Psoas muscle (tissue), 8 donors: ENCODE measurements around the gene PPAT. TPM values are rescaled to one million over a fixed set of nuclear protein-coding genes. Genes with fewer than 3 reads are reported as not detected.

Experiments used
- ATAC-seq, 4 donors: fragments of 200-7000 bp; cut with Tn5 transposase; one replicate each; pipeline ENCODE4 v1.9.1; 2020; ENCODE audit warnings: moderate library complexity in 3 of 4, mild to moderate bottlenecking in 2 of 4
- DNase-seq, 2 donors: peaks; one replicate each; pipeline ENCODE4 v3.0.0-alpha.2; 2020
- H3K27ac ChIP-seq: fragments of 200-600 bp; one replicate; pipeline ENCODE4 v1.8.0; 2022
- H3K27me3 ChIP-seq, 3 donors: fragments of 200-600 bp in 1 of 3; one replicate each; pipeline versions ENCODE4 v1.6.1 to v1.8.0; 2013 to 2022; ENCODE audit warnings: low read length in 2 of 3, mild to moderate bottlenecking in 2 of 3, moderate library complexity in 1 of 3; ENCODE audit not compliant: insufficient read depth in 3 of 3
- H3K36me3 ChIP-seq, 2 donors: fragments of 200-600 bp in 1 of 2; one replicate each; pipeline versions ENCODE4 v1.6.1 to v1.8.0; 2013 to 2022; ENCODE audit warnings: low read depth in 1 of 2, mild to moderate bottlenecking in 1 of 2, moderate library complexity in 1 of 2; ENCODE audit not compliant: insufficient read depth in 1 of 2
- H3K4me1 ChIP-seq: fragments of 200-600 bp; one replicate; pipeline ENCODE4 v1.8.0; 2022
- H3K4me3 ChIP-seq: fragments of 200-600 bp; one replicate; pipeline ENCODE4 v1.8.0; 2022; ENCODE audit warnings: mild to moderate bottlenecking
- H3K9me3 ChIP-seq: fragments of 200-600 bp; one replicate; pipeline ENCODE4 v1.8.0; 2022
- WGBS, 3 donors: extraction: QIAGEN DNeasy Blood & Tissue Kit; methylation state at CpG; one replicate each; pipeline versions ENCODE4 v1.1.6 to v1.1.7; 2013; 5-methylcytosine and 5-hydroxymethylcytosine counted together
- intact Hi-C, 2 donors: fragments of 100-400 bp; cut with DNase I; formaldehyde crosslinking; loops; one replicate each; pipeline versions ENCODE4 v1.11.0 to v1.14.2; 2022
- polyA plus RNA-seq, 3 donors: library from polyadenylated mRNA; stranded (reverse); fragments of 200-250 nt; gene quantifications; one replicate each; pipeline ENCODE4 v1.2.3, GENCODE V29; 2013
- total RNA-seq, 4 donors: library from RNA; stranded (reverse); fragmentation: NEBNext Ultra II Directional in 2 of 4; extraction: Animal tissue kit (Norgen Biotek cat#: 25700) in 2 of 4; gene quantifications; one replicate each; pipeline versions ENCODE4 v1.2.1 to v1.2.4, GENCODE V29; 2021 to 2023
- TF ChIP-seq, protein P1 (sequence below): fragments of 200-600 bp; IDR thresholded peaks from one replicate; pipeline ENCODE4 v1.8.0; 2022; ENCODE audit warnings: antibody characterized with exemption
- donor health status: healthy with polysubstance abuse.
- donor health status: DM: no; HTN: no; CAD: no; lungs with moderate emphysema.
- donor health status: Bipolar disorder and iron deficiency.
- donor health status: healthy.
- donor health status: DM: yes; HTN: yes; CAD: no.
- donor health status: DM: no; HTN: no; CAD: no.
- donor health status: DM: no; HTN: no; CAD: no.
- donor health status: DM: yes; HTN: yes; CAD: no.

Gene PPAT
- total and polyA plus RNA-seq, 7 donors, result 1.8 to 8.1 (median 5.8) TPM

- no peak overlapping the region for H3K4me3 ChIP-seq
- no peak for ATAC-seq
- H3K27me3 ChIP-seq, result no peaks in the 10 kb centered on the region
- no peaks in the 10 kb centered on the region for H3K4me1 ChIP-seq
- H3K36me3 ChIP-seq, result peaks cover 0 to 11% of the 10 kb centered on the region in 2 donors
- no peak for DNase-seq
- intact Hi-C loops, result no loop called here
- no peaks in the 10 kb centered on the region for H3K9me3 ChIP-seq
- H3K27ac ChIP-seq, result no peak overlapping the region
- TF ChIP-seq, protein P1, sequence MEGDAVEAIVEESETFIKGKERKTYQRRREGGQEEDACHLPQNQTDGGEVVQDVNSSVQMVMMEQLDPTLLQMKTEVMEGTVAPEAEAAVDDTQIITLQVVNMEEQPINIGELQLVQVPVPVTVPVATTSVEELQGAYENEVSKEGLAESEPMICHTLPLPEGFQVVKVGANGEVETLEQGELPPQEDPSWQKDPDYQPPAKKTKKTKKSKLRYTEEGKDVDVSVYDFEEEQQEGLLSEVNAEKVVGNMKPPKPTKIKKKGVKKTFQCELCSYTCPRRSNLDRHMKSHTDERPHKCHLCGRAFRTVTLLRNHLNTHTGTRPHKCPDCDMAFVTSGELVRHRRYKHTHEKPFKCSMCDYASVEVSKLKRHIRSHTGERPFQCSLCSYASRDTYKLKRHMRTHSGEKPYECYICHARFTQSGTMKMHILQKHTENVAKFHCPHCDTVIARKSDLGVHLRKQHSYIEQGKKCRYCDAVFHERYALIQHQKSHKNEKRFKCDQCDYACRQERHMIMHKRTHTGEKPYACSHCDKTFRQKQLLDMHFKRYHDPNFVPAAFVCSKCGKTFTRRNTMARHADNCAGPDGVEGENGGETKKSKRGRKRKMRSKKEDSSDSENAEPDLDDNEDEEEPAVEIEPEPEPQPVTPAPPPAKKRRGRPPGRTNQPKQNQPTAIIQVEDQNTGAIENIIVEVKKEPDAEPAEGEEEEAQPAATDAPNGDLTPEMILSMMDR, result no peak
Measured at GRCh38 chr4:56360071-56360470, 75.3 kb downstream of the PPAT start.

DNA sequence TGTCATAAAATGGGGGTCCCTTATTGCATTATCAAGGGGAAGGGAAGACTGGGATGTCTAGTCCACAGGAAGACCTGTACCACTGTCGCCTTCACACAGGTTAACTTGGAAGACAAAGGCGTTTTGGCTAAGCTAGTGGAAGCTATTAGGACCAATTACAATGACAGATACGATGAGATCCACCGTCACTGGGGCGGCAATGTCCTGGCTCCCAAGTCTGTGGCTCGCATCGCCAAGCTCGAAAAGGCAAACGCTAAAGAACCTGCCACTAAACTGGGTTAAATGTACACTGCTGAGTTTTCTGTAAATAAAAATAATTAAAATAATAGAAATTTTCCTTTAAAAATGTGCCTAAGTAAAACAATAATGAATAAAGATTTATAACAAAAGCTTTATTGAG, 78.8 kb downstream of the PPAT start:
- Histone ChIP-seq H3K36me3 (peaks cover 0 to 42% of the 10 kb centered on the region in 2 donors), H3K4me1 (no peaks in the 10 kb centered on the region), H3K4me3 (no peak overlapping the region), H3K27me3 (no peaks in the 10 kb centered on the region), H3K27ac (no peak overlapping the region), H3K9me3 (no peaks in the 10 kb centered on the region)
- intact Hi-C loops, result no loop called here
- WGBS, 3 donors, result 98 to 99% (median 99%) methylated on average over 9 of the region's 9 CpGs
- TF ChIP-seq, protein P1, result no peak
- no peak for DNase-seq
- no peak for ATAC-seq

GRCh38 chr4:56348576-56348975, 86.8 kb downstream of the PPAT start:
- no peak for DNase-seq
- H3K4me1 ChIP-seq, result no peaks in the 10 kb centered on the region
- 91 to 93% (median 93%) methylated on average over 3 of the region's 3 CpGs for WGBS, 3 donors
- no peaks in the 10 kb centered on the region for H3K27me3 ChIP-seq
- ATAC-seq, result no peak
- peaks cover 4 to 63% of the 10 kb centered on the region in 2 donors for H3K36me3 ChIP-seq
- H3K4me3 ChIP-seq, result no peak overlapping the region
- intact Hi-C loops, result no loop called here
- no peaks in the 10 kb centered on the region for H3K9me3 ChIP-seq
- no peak overlapping the region for H3K27ac ChIP-seq
- TF ChIP-seq, protein P1, result no peak

DNA sequence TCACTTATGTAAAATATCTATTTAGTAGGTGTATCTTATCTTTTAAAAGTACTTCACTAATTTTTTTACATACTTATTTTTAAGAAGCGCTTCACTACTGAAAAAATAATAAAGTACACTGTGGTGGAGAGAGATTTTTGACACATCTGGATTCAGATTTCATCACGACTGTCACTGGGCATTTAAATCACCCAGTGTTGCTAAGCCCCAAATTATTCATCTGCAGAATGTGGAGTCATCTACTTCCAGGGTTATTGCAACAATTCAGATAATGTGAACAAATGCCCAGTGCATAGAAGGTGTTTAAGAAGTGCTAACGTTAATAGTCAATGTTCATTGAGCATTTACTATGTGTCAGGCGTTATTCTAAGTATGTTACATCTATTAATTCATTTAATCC, 90.0 kb downstream of the PPAT start:
- Histone ChIP-seq H3K4me1 (no peaks in the 10 kb centered on the region), H3K9me3 (no peaks in the 10 kb centered on the region), H3K36me3 (peaks cover 4 to 47% of the 10 kb centered on the region in 2 donors), H3K27me3 (no peaks in the 10 kb centered on the region), H3K27ac (no peak overlapping the region), H3K4me3 (no peak overlapping the region)
- DNase-seq, result no peak
- no peak for ATAC-seq
- intact Hi-C loops, result no loop called here
- TF ChIP-seq, protein P1, result no peak
- 85 to 88% (median 87%) methylated on average over 4 of the region's 4 CpGs for WGBS, 3 donors

Other genes with a start within 250 kb of the PPAT start
- gene AASDH, start 48.1 kb downstream of the PPAT start, total RNA-seq, result 1 to 10 TPM; 4.5 to 6.9 (median 5.9) TPM
- gene AASDH, start 48.1 kb downstream of the PPAT start, polyA plus RNA-seq, result 1 to 10 TPM; 2.1 to 6.8 (median 3.5) TPM
- 10 to 100 TPM; 26.9 to 59.6 (median 36.5) TPM for gene PAICS, start 645 bp upstream of the PPAT start, total RNA-seq
- 10 to 100 TPM; 33.9 to 66.9 (median 34.2) TPM for gene PAICS, start 645 bp upstream of the PPAT start, polyA plus RNA-seq
- 10 to 100 TPM; 38.4 to 68.0 (median 59.9) TPM for gene SRP72, start 32.0 kb upstream of the PPAT start, total RNA-seq
- gene SRP72, start 32.0 kb upstream of the PPAT start, polyA plus RNA-seq, result 10 to 100 TPM; 32.7 to 47.2 (median 40.3) TPM
- gene ARL9, start 70.2 kb upstream of the PPAT start, total RNA-seq, result under 1 TPM in 1 of 4 donors, not detected in 3; 0.15 TPM
- under 1 TPM in 2 of 3 donors, not detected in 1; 0.09 to 0.25 TPM for gene ARL9, start 70.2 kb upstream of the PPAT start, polyA plus RNA-seq
- 1 to 10 TPM; 4.0 to 9.8 (median 6.0) TPM for gene HOPX, start 245.7 kb upstream of the PPAT start, total RNA-seq
- 1 to 10 TPM; 5.0 to 6.5 (median 5.9) TPM for gene HOPX, start 245.7 kb upstream of the PPAT start, polyA plus RNA-seq